CD4-positive, alpha-beta T cell (primary cell): Measurements from ENCODE around the gene PRM1. TPM values are rescaled to one million over a fixed set of nuclear protein-coding genes. Genes with fewer than 3 reads are reported as not detected.
A peak's percentile ranks its signal among the peaks of the same experiment; 100 is the strongest.

Experiments used
- ATAC-seq: fragments of 200-7000 bp; cut with Tn5 transposase; one replicate; pipeline ENCODE4 v1.10.0; 2022; ENCODE audit warnings: mild to moderate bottlenecking; ENCODE audit not compliant: poor library complexity
- CTCF ChIA-PET: fragments of 350-600 bp; sonication (Branson Sonifier 250); formaldehyde crosslinking; loops from one replicate; lab custom pipeline; 2021; ENCODE audit warnings: antibody characterized with exemption, inconsistent platforms; lab: Charles Lee
- POLR2A ChIA-PET: fragments of 350-600 bp; sonication (Branson Sonifier 250); formaldehyde crosslinking; loops from one replicate; lab custom pipeline; 2021; ENCODE audit warnings: antibody characterized with exemption, inconsistent platforms; lab: Charles Lee
- DNase-seq, 14 experiments: peaks; one replicate each; pipeline ENCODE4 v3.0.0-alpha.2; 2013 to 2020; ENCODE audit warnings: mixed read lengths in 2 of 14
- H3K27ac ChIP-seq, 2 donors: one replicate each; pipeline versions ENCODE4 v1.5.1 to v1.7.0; 2013; ENCODE audit warnings: low read length in 2 of 2, low read depth in 1 of 2, mild to moderate bottlenecking in 1 of 2
- H3K27me3 ChIP-seq, 2 experiments: 1 replicate in 1 of 2; 2 replicates in 1 of 2; pipeline versions ENCODE4 v1.6.1 to v1.7.0; 2013; ENCODE audit warnings: low read length in 2 of 2, control low read depth in 1 of 2, mild to moderate bottlenecking in 1 of 2, moderate library complexity in 1 of 2; ENCODE audit not compliant: insufficient read depth in 2 of 2, control insufficient read depth in 1 of 2
- H3K36me3 ChIP-seq: one replicate; pipeline ENCODE4 v1.6.1; 2013; ENCODE audit warnings: low read length, control low read depth; ENCODE audit not compliant: insufficient read depth
- H3K4me1 ChIP-seq: one replicate; pipeline ENCODE4 v1.6.1; 2013; ENCODE audit warnings: low read length, control low read depth; ENCODE audit not compliant: insufficient read depth
- H3K4me3 ChIP-seq: one replicate; pipeline ENCODE4 v1.5.1; 2013; ENCODE audit warnings: mild to moderate bottlenecking, low read length, moderate library complexity
- H3K9me3 ChIP-seq, 2 experiments: 1 replicate in 1 of 2; 2 replicates in 1 of 2; pipeline versions ENCODE4 v1.6.1 to v1.7.0; 2013; ENCODE audit warnings: low read length in 2 of 2, mild to moderate bottlenecking in 2 of 2, control low read depth in 1 of 2, moderate library complexity in 1 of 2; ENCODE audit not compliant: control insufficient read depth in 1 of 2, insufficient read depth in 1 of 2
- H3K27ac Mint-ChIP-seq: one replicate; pipeline ENCODE4 v1.8.0; 2020; ENCODE audit warnings: mixed read lengths
- H3K27me3 Mint-ChIP-seq: one replicate; pipeline ENCODE4 v1.8.0; 2021; ENCODE audit warnings: mixed read lengths
- H3K36me3 Mint-ChIP-seq: one replicate; pipeline ENCODE4 v1.8.0; 2021; ENCODE audit warnings: low read depth, mixed read lengths
- H3K4me1 Mint-ChIP-seq: one replicate; pipeline ENCODE4 v1.8.0; 2021; ENCODE audit warnings: low read depth, mixed read lengths
- H3K4me3 Mint-ChIP-seq: one replicate; pipeline ENCODE4 v1.8.0; 2020; ENCODE audit warnings: mild to moderate bottlenecking, mixed read lengths
- H3K9me3 Mint-ChIP-seq: one replicate; pipeline ENCODE4 v1.8.0; 2020; ENCODE audit warnings: mixed read lengths
- CTCF ChIP-seq: fragments of 200-600 bp; IDR thresholded peaks from one replicate; pipeline ENCODE4 v1.8.0; 2022; ENCODE audit warnings: antibody characterized with exemption, mild to moderate bottlenecking
- intact Hi-C, 2 experiments: fragments of 100-400 bp; cut with DNase I in 1 of 2; cut with micrococcal nuclease in 1 of 2; formaldehyde crosslinking; loops; one replicate each; pipeline versions ENCODE4 v1.15.1 to v1.9.0; 2023 to 2025; cut with DNase I, micrococcal nuclease
- total RNA-seq, 174 experiments: library from RNA in 2 of 174; stranded (reverse) in 2 of 174; gene quantifications; one replicate each; pipeline ENCODE4 v1.2.3 and lab custom pipeline; 2021 to 2026

Gene PRM1
- total RNA-seq, 2 experiments from 2014 or later: not detected

GRCh38 chr16:11308493-11309283, 27.6 kb upstream of the PRM1 start:
- H3K27ac Mint-ChIP-seq: no peak overlapping the region
- H3K4me3 Mint-ChIP-seq: no peak overlapping the region
- Histone ChIP-seq H3K27ac (no peak overlapping the region), H3K4me3 (no peak overlapping the region), H3K36me3 (no peaks in the 10 kb centered on the region), H3K27me3 (no peaks in the 10 kb centered on the region), H3K9me3 (no peaks in the 10 kb centered on the region), H3K4me1 (peaks cover 38% of the 10 kb centered on the region)
- H3K27me3 Mint-ChIP-seq: no peaks in the 10 kb centered on the region
- DNase-seq: no peak
- TF ChIP-seq CTCF: no peak
- H3K9me3 Mint-ChIP-seq: no peaks in the 10 kb centered on the region
- ChIA-PET POLR2A (interaction anchor here (0.6 to 5.9 kb wide), 2 partner anchors 11 to 489 kb away, joined by 3 to 29 read pairs; partner anchors contain the start of gene ZC3H7A), CTCF (no interaction called here)
- peaks cover 33% of the 10 kb centered on the region for H3K4me1 Mint-ChIP-seq
- intact Hi-C loops: no loop called here
- no peaks in the 10 kb centered on the region for H3K36me3 Mint-ChIP-seq
- ATAC-seq: no peak

- no peaks in the 10 kb centered on the region for H3K27me3 Mint-ChIP-seq
- DNase-seq (no peak), ATAC-seq (no peak)
- POLR2A ChIA-PET: interaction anchor here (5.9 kb wide), 1 partner anchor 10 kb away, joined by 29 read pairs; no protein-coding TSS in a partner anchor
- Histone ChIP-seq H3K27ac (no peak overlapping the region), H3K4me3 (no peak overlapping the region), H3K36me3 (no peaks in the 10 kb centered on the region), H3K9me3 (no peaks in the 10 kb centered on the region), H3K27me3 (no peaks in the 10 kb centered on the region), H3K4me1 (peaks cover 34% of the 10 kb centered on the region)
- no peak for TF ChIP-seq CTCF
- CTCF ChIA-PET: no interaction called here
- no peaks in the 10 kb centered on the region for H3K36me3 Mint-ChIP-seq
- H3K4me1 Mint-ChIP-seq: peaks cover 25% of the 10 kb centered on the region
- intact Hi-C loops: no loop called here
- no peak overlapping the region for H3K27ac Mint-ChIP-seq
- H3K9me3 Mint-ChIP-seq: no peaks in the 10 kb centered on the region
- H3K4me3 Mint-ChIP-seq: no peak overlapping the region
Measured at GRCh38 chr16:11307639-11308492, 26.7 kb upstream of the PRM1 start.

GRCh38 chr16:11306997-11307638, 26.0 kb upstream of the PRM1 start:
- Histone ChIP-seq H3K27me3 (no peaks in the 10 kb centered on the region), H3K36me3 (no peaks in the 10 kb centered on the region), H3K9me3 (no peaks in the 10 kb centered on the region), H3K4me3 (no peak overlapping the region), H3K4me1 (peaks cover 27% of the 10 kb centered on the region), H3K27ac (no peak overlapping the region)
- H3K27me3 Mint-ChIP-seq: no peaks in the 10 kb centered on the region
- no peak for TF ChIP-seq CTCF
- ChIA-PET POLR2A (no interaction called here), CTCF (no interaction called here)
- ATAC-seq (no peak), DNase-seq (peak in 1 of 14 experiments; percentile 25)
- no peak overlapping the region for H3K27ac Mint-ChIP-seq
- intact Hi-C loops: no loop called here
- H3K4me3 Mint-ChIP-seq: no peak overlapping the region
- peaks cover 18% of the 10 kb centered on the region for H3K4me1 Mint-ChIP-seq
- H3K9me3 Mint-ChIP-seq: no peaks in the 10 kb centered on the region
- H3K36me3 Mint-ChIP-seq: no peaks in the 10 kb centered on the region
